LNCaP clone FGC (cell line): ENCODE measurements around the gene ERFE.

ENCODE experiments used
- DNase-seq: peaks from one replicate; pipeline ENCODE4 v3.0.0-alpha.2; 2011; ENCODE audit warnings: low read depth
- H3K4me3 ChIP-seq: 2 replicates; pipeline ENCODE4 v1.5.1; 2011; ENCODE audit warnings: mild to moderate bottlenecking, low read depth, low read length, control low read depth
- TF ChIP-seq, protein P1 (sequence below): IDR thresholded peaks from 2 replicates; pipeline ENCODE4 v1.5.1; 2012; ENCODE audit warnings: mild to moderate bottlenecking; ENCODE audit not compliant: control insufficient read depth, insufficient read depth; ENCODE audit errors: extremely low read depth

ERFE gene

DNA sequence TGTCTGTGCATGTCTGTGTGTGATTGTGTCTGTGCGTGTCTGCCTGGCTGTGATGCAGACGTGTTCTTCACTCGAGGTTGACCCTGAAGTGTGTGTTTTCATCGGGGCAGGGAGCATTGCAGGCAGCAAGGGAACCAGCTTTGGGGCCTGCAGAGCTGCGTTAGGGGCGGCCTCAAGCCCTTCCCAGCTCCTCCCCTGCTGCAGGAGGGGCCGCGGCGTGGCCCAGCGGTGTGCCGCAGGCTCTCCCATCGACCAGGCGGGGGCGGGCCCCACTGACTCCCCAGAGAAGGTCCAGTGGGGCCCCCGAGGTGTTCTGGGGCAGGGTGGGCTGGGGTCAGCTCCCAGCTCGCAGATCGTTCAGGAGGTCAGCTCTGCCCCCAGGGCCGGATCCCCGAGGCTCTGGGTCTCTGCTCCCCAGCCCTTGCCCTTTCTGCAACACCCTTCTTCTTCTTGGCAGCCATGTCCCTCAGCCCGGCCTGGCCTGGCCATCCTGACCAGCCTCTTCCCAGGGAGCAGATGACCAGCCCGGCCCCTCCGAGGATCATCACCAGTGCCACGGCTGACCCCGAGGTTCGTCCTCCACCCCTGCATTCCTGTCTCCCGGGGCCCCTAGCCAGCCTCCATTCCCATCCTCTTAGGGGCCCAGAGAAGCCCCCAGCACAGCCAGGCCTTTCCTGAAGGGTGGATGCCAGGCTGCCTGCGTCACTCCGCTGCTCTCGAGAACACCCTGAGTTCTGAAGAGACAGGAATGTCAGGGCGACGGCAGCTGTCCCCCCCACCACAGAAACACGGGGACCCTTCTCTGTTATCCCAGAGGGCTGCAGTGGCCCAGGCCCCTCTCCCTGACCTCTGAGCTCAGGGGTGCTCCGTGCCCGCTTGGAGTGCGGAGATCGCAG is 31.4 kb upstream of the ERFE start:
- no peak overlapping the region for H3K4me3 ChIP-seq
- TF ChIP-seq, protein P1, sequence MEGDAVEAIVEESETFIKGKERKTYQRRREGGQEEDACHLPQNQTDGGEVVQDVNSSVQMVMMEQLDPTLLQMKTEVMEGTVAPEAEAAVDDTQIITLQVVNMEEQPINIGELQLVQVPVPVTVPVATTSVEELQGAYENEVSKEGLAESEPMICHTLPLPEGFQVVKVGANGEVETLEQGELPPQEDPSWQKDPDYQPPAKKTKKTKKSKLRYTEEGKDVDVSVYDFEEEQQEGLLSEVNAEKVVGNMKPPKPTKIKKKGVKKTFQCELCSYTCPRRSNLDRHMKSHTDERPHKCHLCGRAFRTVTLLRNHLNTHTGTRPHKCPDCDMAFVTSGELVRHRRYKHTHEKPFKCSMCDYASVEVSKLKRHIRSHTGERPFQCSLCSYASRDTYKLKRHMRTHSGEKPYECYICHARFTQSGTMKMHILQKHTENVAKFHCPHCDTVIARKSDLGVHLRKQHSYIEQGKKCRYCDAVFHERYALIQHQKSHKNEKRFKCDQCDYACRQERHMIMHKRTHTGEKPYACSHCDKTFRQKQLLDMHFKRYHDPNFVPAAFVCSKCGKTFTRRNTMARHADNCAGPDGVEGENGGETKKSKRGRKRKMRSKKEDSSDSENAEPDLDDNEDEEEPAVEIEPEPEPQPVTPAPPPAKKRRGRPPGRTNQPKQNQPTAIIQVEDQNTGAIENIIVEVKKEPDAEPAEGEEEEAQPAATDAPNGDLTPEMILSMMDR = no peak
- no peak for DNase-seq

DNA sequence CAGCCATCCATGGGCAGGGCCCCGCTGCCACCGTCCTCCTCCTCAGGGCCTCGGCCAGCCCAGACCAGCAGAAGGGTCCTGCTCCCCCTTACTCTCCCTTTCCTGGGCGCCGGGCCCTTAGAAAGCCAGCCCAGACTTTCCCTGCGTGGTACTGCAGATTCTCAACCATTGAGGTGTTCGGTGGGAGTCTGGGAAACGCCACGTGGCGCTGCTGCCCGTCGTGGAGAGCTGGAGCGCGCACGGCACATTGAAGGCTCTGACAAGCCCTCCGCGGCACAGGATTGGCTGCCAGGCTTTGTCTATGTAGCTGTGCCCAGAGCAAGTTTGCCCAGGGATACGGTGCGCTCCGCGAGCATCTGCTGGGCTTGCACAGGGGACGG is 30.7 kb upstream of the ERFE start:
- TF ChIP-seq, protein P1 = no peak
- H3K4me3 ChIP-seq = no peak overlapping the region
- no peak for DNase-seq

- TF ChIP-seq, protein P1 = no peak
- H3K4me3 ChIP-seq = no peak overlapping the region
- no peak for DNase-seq
Observed at GRCh38 chr2:238128534-238129001, 30.2 kb upstream of the ERFE start.

- H3K4me3 ChIP-seq = no peak overlapping the region
- DNase-seq = no peak
- TF ChIP-seq, protein P1 = no peak
Observed at GRCh38 chr2:238129166-238130010, 29.4 kb upstream of the ERFE start.

GRCh38 chr2:238130111-238130695 is 28.6 kb upstream of the ERFE start:
- no peak for DNase-seq
- TF ChIP-seq, protein P1 = no peak
- no peak overlapping the region for H3K4me3 ChIP-seq

DNA sequence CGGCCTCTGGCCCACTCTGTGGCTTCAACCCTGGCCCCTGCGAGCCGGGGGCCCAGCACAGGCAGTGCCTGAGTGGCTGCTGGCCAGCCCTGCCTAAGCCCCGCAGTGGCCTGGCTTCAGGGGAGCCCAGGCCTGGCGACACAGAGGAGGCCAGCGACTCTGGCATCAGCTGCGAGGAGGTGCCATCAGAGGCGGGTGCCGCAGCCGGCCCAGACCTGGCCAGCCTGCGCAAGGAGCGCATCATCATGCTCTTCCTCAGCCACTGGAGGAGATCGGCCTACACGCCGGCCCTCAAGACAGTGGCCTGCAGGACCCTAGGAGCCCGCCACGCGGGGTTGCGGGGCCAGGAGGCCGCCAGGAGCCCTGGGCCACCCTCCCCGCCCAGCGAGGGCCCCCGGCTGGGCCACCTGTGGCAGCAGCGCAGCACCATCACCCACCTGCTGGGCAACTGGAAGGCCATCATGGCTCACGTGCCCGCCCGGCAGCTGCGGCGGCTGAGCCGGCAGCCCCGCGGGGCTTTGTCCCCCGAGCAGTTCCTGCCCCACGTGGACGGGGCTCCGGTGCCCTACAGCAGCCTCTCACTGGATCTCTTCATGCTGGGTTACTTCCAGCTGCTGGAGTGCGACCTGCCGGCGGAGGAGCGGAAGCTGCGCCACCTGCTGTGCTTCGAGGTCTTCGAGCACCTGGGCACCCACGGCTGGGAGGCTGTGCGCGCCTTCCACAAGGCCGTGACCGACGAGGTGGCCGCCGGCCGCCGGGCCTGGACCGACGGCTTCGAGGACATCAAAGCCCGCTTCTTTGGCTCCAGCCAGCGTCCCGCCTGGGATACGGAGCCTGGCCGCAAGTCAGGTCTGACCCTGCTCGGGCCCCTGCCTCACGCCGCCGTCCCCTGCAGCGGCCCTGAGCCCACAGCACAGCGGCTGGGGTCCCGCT is 27.8 kb upstream of the ERFE start:
- TF ChIP-seq, protein P1 = no peak
- DNase-seq = no peak
- no peak overlapping the region for H3K4me3 ChIP-seq
